Cardiac fibroblast (primary cell): ENCODE results near the gene ZNF423.

ENCODE experiments used
- DNase-seq, 2 donors: peaks; one replicate each; pipeline versions ENCODE4 v3.0.0 to v3.0.0-alpha.2; 2010; ENCODE audit warnings: low read depth in 2 of 2
- H3K4me3 ChIP-seq, 2 donors: replicated peaks in 1 of 2; 1 replicate in 1 of 2; 2 replicates in 1 of 2; pipeline ENCODE4 v1.5.1; 2011; ENCODE audit warnings: low read depth in 2 of 2, low read length in 2 of 2, mild to moderate bottlenecking in 2 of 2, moderate library complexity in 1 of 2
- CTCF ChIP-seq: IDR thresholded peaks from one replicate; pipeline ENCODE4 v1.5.1; 2011; ENCODE audit warnings: low read depth, mild to moderate bottlenecking, low read length, inconsistent platforms

ZNF423 gene

GRCh38 chr16:49826515-49826914, 29.4 kb downstream of the ZNF423 start:
- TF ChIP-seq CTCF = no peak
- no peak for DNase-seq
- H3K4me3 ChIP-seq = no peak overlapping the region

GRCh38 chr16:49825041-49825440, 30.9 kb downstream of the ZNF423 start:
- no peak for DNase-seq
- H3K4me3 ChIP-seq = no peak overlapping the region
- TF ChIP-seq CTCF = no peak

- no peak overlapping the region for H3K4me3 ChIP-seq
- TF ChIP-seq CTCF = no peak
- DNase-seq = no peak
Measured at GRCh38 chr16:49824593-49824992, 31.3 kb downstream of the ZNF423 start.

- no peak overlapping the region for H3K4me3 ChIP-seq
- no peak for DNase-seq
- no peak for TF ChIP-seq CTCF
Measured at GRCh38 chr16:49822649-49823370, 33.1 kb downstream of the ZNF423 start.

- no peak for TF ChIP-seq CTCF
- peak in 1 of 2 donors; percentile 21 for DNase-seq
- H3K4me3 ChIP-seq = no peak overlapping the region
Measured at GRCh38 chr16:49821614-49822282, 34.2 kb downstream of the ZNF423 start.

GRCh38 chr16:49821156-49821555, 34.8 kb downstream of the ZNF423 start:
- no peak for TF ChIP-seq CTCF
- DNase-seq = no peak
- H3K4me3 ChIP-seq = no peak overlapping the region
